IPS-20b (cell line): ENCODE results near the gene KNTC1.
"Not testable (repeated sequence)": the region's sequence is repeated elsewhere in the genome, so short reads cannot be mapped to it uniquely, and the experiment has no call there.

ENCODE experiments used
- H3K27ac ChIP-seq: one replicate; pipeline ENCODE4 v1.5.1; 2013; ENCODE audit warnings: low read length
- H3K27me3 ChIP-seq: 2 replicates; pipeline ENCODE4 v1.6.1; 2013; ENCODE audit warnings: mild to moderate bottlenecking, low read length, inconsistent platforms; ENCODE audit not compliant: insufficient read depth
- H3K36me3 ChIP-seq: 2 replicates; pipeline ENCODE4 v1.6.1; 2013; ENCODE audit warnings: low read depth, mild to moderate bottlenecking, inconsistent platforms, low read length, moderate library complexity; ENCODE audit not compliant: insufficient read depth
- H3K4me1 ChIP-seq: 2 replicates; pipeline ENCODE4 v1.6.1; 2013; ENCODE audit warnings: mild to moderate bottlenecking, control low read depth, inconsistent platforms, low read length, moderate library complexity; ENCODE audit not compliant: insufficient read depth
- H3K4me3 ChIP-seq: 2 replicates; pipeline ENCODE4 v1.5.1; 2013; ENCODE audit warnings: mild to moderate bottlenecking, low read length, inconsistent platforms
- H3K9ac ChIP-seq: 2 replicates; pipeline ENCODE4 v1.6.1; 2013; ENCODE audit warnings: low read depth, mild to moderate bottlenecking, inconsistent platforms, low read length, moderate library complexity
- H3K9me3 ChIP-seq: 2 replicates; pipeline ENCODE4 v1.6.1; 2013; ENCODE audit warnings: mild to moderate bottlenecking, low read depth, low read length, inconsistent platforms; ENCODE audit not compliant: insufficient read depth

KNTC1 gene

GRCh38 chr12:122526683-122527477 lies at the start of gene KNTC1, which contains the start of gene RSRC2:
TSS of gene KNTC1 (plus strand) at chr12:122527249. CDS start at chr12:122530064, 2,815 bp downstream.
TSS of gene RSRC2 (minus strand) at chr12:122526936. CDS start at chr12:122526853, 83 bp downstream.
- H3K36me3 ChIP-seq = peaks cover 63% of the 10 kb centered on the region
- H3K4me1 ChIP-seq = peaks cover 12% of the 10 kb centered on the region; the same call in 1 of the 2 replicates
- H3K9ac ChIP-seq = peak within 1 kb of the TSS; percentile 97
- H3K4me3 ChIP-seq = peak within 1 kb of the TSS; percentile 97
- no peaks in the 10 kb centered on the region for H3K9me3 ChIP-seq
- H3K27me3 ChIP-seq = no peaks in the 10 kb centered on the region
- H3K27ac ChIP-seq = peak within 1 kb of the TSS; percentile 51

GRCh38 chr12:122480753-122481152 lies 46.3 kb upstream of the KNTC1 start:
- H3K4me1 ChIP-seq = no peaks in the 10 kb centered on the region

GRCh38 chr12:122481861-122482260 lies 45.2 kb upstream of the KNTC1 start:
- Histone ChIP-seq H3K36me3 (peaks cover 94% of the 10 kb centered on the region), H3K9me3 (no peaks in the 10 kb centered on the region), H3K27ac (no peak overlapping the region), H3K27me3 (no peaks in the 10 kb centered on the region), H3K4me3 (no peak overlapping the region), H3K4me1 (no peaks in the 10 kb centered on the region), H3K9ac (no peak overlapping the region)

More at GRCh38 chr12:122480753-122481152, 46.3 kb upstream of the KNTC1 start:
- Histone ChIP-seq H3K9me3 (no peaks in the 10 kb centered on the region), H3K36me3 (peaks cover 96% of the 10 kb centered on the region), H3K27me3 (no peaks in the 10 kb centered on the region), H3K9ac (no peak overlapping the region), H3K4me3 (no peak overlapping the region), H3K27ac (no peak overlapping the region)

GRCh38 chr12:122483969-122484368 lies 43.1 kb upstream of the KNTC1 start:
- Histone ChIP-seq H3K4me1 (no peaks in the 10 kb centered on the region), H3K36me3 (peaks cover 94% of the 10 kb centered on the region), H3K4me3 (no peak overlapping the region), H3K27ac (no peak overlapping the region), H3K9ac (no peak overlapping the region), H3K9me3 (no peaks in the 10 kb centered on the region), H3K27me3 (no peaks in the 10 kb centered on the region)

DNA sequence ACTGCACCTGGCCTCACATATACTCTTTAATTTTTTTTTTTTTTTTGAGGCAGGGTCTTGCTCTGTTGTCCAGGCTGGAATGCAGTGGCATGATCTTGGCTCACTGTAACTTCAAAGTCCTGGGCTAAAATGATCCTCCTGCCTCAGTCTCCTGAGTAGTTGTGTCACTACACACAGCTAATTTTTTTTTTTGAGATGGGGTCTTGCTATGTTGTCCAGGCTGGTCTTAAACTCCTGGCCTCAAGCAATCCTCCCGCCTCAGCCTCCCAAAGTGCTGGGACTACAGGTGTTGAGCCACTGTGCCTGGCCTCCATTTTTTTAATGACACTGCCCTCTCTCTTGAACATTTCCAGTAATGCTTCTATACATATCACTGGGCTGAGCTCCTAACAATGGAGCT lies 42.7 kb upstream of the KNTC1 start:
- peaks cover 94% of the 10 kb centered on the region for H3K36me3 ChIP-seq
- not testable (repeated sequence) for H3K27ac ChIP-seq, H3K4me1 ChIP-seq, H3K9ac ChIP-seq, H3K4me3 ChIP-seq, H3K27me3 ChIP-seq, H3K9me3 ChIP-seq

- peaks cover 94% of the 10 kb centered on the region for H3K36me3 ChIP-seq
- H3K4me3 ChIP-seq, H3K27ac ChIP-seq, H3K27me3 ChIP-seq, H3K4me1 ChIP-seq, H3K9ac ChIP-seq, H3K9me3 ChIP-seq: not testable (repeated sequence)
These were observed 40.7 kb upstream of the KNTC1 start for GRCh38 chr12:122486360-122486759.

GRCh38 chr12:122486805-122487426 lies 40.1 kb upstream of the KNTC1 start:
- H3K27me3 ChIP-seq = no peaks in the 10 kb centered on the region
- H3K4me1 ChIP-seq = no peaks in the 10 kb centered on the region
- H3K9ac ChIP-seq = no peak overlapping the region
- peaks cover 94% of the 10 kb centered on the region for H3K36me3 ChIP-seq
- no peak overlapping the region for H3K27ac ChIP-seq
- H3K4me3 ChIP-seq = no peak overlapping the region
- no peaks in the 10 kb centered on the region for H3K9me3 ChIP-seq

- not testable (repeated sequence) for H3K4me1 ChIP-seq, H3K9ac ChIP-seq, H3K9me3 ChIP-seq, H3K27me3 ChIP-seq, H3K27ac ChIP-seq, H3K4me3 ChIP-seq
- peaks cover 94% of the 10 kb centered on the region for H3K36me3 ChIP-seq
These were observed 39.2 kb upstream of the KNTC1 start for GRCh38 chr12:122487807-122488206.

DNA sequence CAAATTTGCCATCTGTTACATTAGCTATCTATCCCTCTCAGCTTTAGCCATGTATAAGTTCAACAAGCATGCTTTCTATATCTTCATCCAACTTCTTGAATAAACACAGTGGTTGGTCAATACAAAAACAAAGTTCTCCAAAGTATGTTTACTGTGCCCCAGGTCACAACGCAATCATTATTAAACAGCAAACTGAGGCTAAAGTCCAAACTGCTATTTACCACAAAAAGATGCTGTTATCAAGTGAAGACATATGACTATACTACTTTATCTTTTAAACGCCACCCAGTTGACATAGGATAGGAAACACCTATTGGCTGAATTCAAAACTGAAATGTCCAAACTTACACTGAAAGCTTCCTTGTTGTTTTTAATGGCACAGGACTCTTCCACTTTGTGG lies 38.0 kb upstream of the KNTC1 start:
- H3K9me3 ChIP-seq = no peaks in the 10 kb centered on the region
- no peaks in the 10 kb centered on the region for H3K4me1 ChIP-seq
- peaks cover 87% of the 10 kb centered on the region for H3K36me3 ChIP-seq
- no peaks in the 10 kb centered on the region for H3K27me3 ChIP-seq
- no peak overlapping the region for H3K4me3 ChIP-seq
- H3K27ac ChIP-seq = no peak overlapping the region
- H3K9ac ChIP-seq = no peak overlapping the region

DNA sequence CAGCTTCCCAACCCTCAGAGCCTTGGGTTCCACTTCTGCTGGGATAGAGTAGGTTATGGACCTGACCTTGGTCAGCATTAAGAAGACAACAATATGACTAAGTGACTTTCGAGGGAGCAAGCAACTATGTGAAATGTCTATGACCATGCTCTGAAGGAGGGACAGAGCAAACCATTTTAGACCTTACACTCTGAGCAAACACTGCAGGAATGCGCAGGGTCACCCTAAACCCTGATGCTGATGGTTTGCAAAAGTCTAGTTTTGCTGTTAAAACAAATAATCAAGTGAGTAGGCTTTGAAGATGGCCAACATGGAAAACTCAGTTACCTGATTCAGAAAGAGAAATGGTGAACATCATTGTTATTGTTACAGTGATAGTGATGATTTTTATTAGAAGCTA lies 35.1 kb upstream of the KNTC1 start:
- Histone ChIP-seq H3K4me3 (no peak overlapping the region), H3K9me3 (no peaks in the 10 kb centered on the region), H3K36me3 (peaks cover 82% of the 10 kb centered on the region), H3K4me1 (no peaks in the 10 kb centered on the region), H3K9ac (no peak overlapping the region), H3K27me3 (no peaks in the 10 kb centered on the region), H3K27ac (no peak overlapping the region)

GRCh38 chr12:122493222-122493621 lies 33.8 kb upstream of the KNTC1 start:
- H3K27me3 ChIP-seq, H3K4me1 ChIP-seq, H3K4me3 ChIP-seq, H3K9me3 ChIP-seq, H3K27ac ChIP-seq, H3K9ac ChIP-seq: not testable (repeated sequence)
- H3K36me3 ChIP-seq = peaks cover 82% of the 10 kb centered on the region

DNA sequence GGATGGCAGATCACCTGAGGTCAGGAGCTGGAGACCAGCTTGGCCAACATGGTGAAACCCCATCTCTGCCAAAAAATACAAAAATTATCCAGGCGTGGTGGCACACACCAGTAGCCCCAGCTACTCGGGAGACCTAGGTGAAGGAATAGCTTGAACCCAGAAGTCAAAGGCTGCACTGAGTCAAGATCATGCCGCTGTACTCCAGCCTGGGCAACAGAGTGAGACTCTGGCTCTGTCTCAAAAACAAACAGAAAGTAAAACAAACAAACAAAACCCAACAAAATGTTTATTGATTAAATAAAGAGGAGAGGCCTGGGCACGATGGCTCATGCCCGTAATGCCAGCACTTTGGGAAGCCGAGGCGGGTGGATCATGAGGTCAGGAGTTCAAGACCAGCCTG lies 31.8 kb upstream of the KNTC1 start:
- H3K27me3 ChIP-seq = no peaks in the 10 kb centered on the region
- no peak overlapping the region for H3K4me3 ChIP-seq
- H3K36me3 ChIP-seq = peaks cover 62% of the 10 kb centered on the region
- H3K9ac ChIP-seq = no peak overlapping the region
- H3K27ac ChIP-seq = no peak overlapping the region
- peaks cover 3% of the 10 kb centered on the region; the same call in 1 of the 2 replicates for H3K4me1 ChIP-seq
- no peaks in the 10 kb centered on the region for H3K9me3 ChIP-seq
